Endodermal cell (in vitro differentiated cells): ENCODE results near the gene PPA2. TPM values are rescaled to one million over a fixed set of nuclear protein-coding genes. Genes with fewer than 3 reads are reported as not detected.

ENCODE experiments used
- DNase-seq: peaks from one replicate; pipeline ENCODE4 v3.0.0-alpha.2; 2017
- H3K27ac ChIP-seq: 2 replicates; pipeline ENCODE4 v1.5.1; 2013; ENCODE audit warnings: mild to moderate bottlenecking, low read depth, low read length, moderate library complexity
- H3K27me3 ChIP-seq: 2 replicates; pipeline ENCODE4 v1.6.1; 2013; ENCODE audit warnings: mild to moderate bottlenecking, low read length, moderate library complexity; ENCODE audit not compliant: insufficient read depth, control insufficient read depth, poor library complexity, severe bottlenecking
- H3K36me3 ChIP-seq: 2 replicates; pipeline ENCODE4 v1.7.0; 2013; ENCODE audit warnings: mild to moderate bottlenecking, low read length, moderate library complexity; ENCODE audit not compliant: control insufficient read depth, insufficient read depth
- H3K4me1 ChIP-seq: one replicate; pipeline ENCODE4 v1.7.0; 2013; ENCODE audit warnings: low read length; ENCODE audit not compliant: control insufficient read depth, insufficient read depth
- H3K4me3 ChIP-seq: 2 replicates; pipeline ENCODE4 v1.5.1; 2013; ENCODE audit warnings: mild to moderate bottlenecking, low read length, moderate library complexity
- H3K9ac ChIP-seq: 2 replicates; pipeline ENCODE4 v1.6.1; 2013; ENCODE audit warnings: mild to moderate bottlenecking, low read length, moderate library complexity; ENCODE audit not compliant: poor library complexity, severe bottlenecking; ENCODE audit errors: extremely low read depth
- H3K9me3 ChIP-seq: 2 replicates; pipeline ENCODE4 v1.6.1; 2013; ENCODE audit warnings: mild to moderate bottlenecking, low read length, moderate library complexity; ENCODE audit not compliant: control insufficient read depth
- H3K27ac Mint-ChIP-seq: 2 replicates; pipeline ENCODE4 v1.8.0; 2020; ENCODE audit warnings: mixed read lengths
- H3K27me3 Mint-ChIP-seq: 2 replicates; pipeline ENCODE4 v1.8.0; 2021; ENCODE audit warnings: mild to moderate bottlenecking, mixed read lengths; ENCODE audit not compliant: insufficient read depth
- H3K36me3 Mint-ChIP-seq: 2 replicates; pipeline ENCODE4 v1.8.0; 2020; ENCODE audit warnings: low read depth, mixed read lengths
- H3K4me1 Mint-ChIP-seq: 2 replicates; pipeline ENCODE4 v1.8.0; 2020; ENCODE audit warnings: mixed read lengths
- H3K4me3 Mint-ChIP-seq: 2 replicates; pipeline ENCODE4 v1.8.0; 2020; ENCODE audit warnings: mild to moderate bottlenecking, moderate library complexity, mixed read lengths
- H3K9me3 Mint-ChIP-seq: 2 replicates; pipeline ENCODE4 v1.8.0; 2020; ENCODE audit warnings: mild to moderate bottlenecking, mixed read lengths
- WGBS, 2 experiments: methylation state at CpG; one replicate each; pipeline versions ENCODE4 v1.1.5 to v1.1.7; 2013; ENCODE audit warnings: missing lambda C conversion rate in 2 of 2, mixed read lengths in 1 of 2; ENCODE audit not compliant: insufficient coverage in 1 of 2, insufficient read length in 1 of 2; 5-methylcytosine and 5-hydroxymethylcytosine counted together
- total RNA-seq, 2 donors: library from RNA; stranded (reverse); fragmentation: NEBNext Ultra II Directional in 1 of 2; extraction: Animal tissue kit (Norgen Biotek cat#: 25700) in 1 of 2; gene quantifications; 2 replicates in 1 of 2; 3 replicates in 1 of 2; pipeline ENCODE4 v1.2.1, GENCODE V29; 2021
- TF ChIP-seq, protein P1 (sequence below): fragments of 200-600 bp; sonication (generic); conservative IDR thresholded peaks from 2 replicates; pipeline ENCODE4 v1.5.0; 2021; ENCODE audit warnings: antibody characterized with exemption, mild to moderate bottlenecking

The PPA2 gene
- total RNA-seq, 2 donors from 2014 or later = 90.7 to 133 TPM

DNA sequence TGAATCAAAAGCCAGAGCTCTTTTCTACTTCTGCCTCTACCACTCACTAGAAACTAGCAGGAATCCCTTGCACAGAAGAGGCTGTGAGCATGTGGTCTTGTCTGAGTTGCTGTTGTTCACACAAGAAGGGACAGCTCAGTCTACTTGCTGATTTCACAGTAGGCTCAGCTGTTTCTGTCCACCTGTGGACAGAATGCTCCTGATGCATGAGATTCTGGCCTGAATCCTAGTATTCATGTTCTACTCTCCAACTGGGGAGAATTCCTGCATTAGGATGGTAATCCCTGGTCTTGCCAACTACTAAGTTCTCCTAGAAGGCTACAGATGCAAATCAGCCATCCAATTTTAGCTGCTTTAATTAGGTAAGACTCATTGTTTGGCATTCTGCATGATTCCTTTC lies 112.8 kb downstream of the PPA2 start:
- Mint-ChIP-seq H3K36me3 (peaks cover 31% of the 10 kb centered on the region), H3K27ac (no peak overlapping the region), H3K4me3 (no peak overlapping the region), H3K9me3 (peaks cover 25% of the 10 kb centered on the region), H3K27me3 (no peaks in the 10 kb centered on the region), H3K4me1 (no peaks in the 10 kb centered on the region)
- peaks cover 14% of the 10 kb centered on the region for H3K9me3 ChIP-seq
- peaks cover 4% of the 10 kb centered on the region for H3K36me3 ChIP-seq
- no peaks in the 10 kb centered on the region for H3K4me1 ChIP-seq
- TF ChIP-seq, protein P1, sequence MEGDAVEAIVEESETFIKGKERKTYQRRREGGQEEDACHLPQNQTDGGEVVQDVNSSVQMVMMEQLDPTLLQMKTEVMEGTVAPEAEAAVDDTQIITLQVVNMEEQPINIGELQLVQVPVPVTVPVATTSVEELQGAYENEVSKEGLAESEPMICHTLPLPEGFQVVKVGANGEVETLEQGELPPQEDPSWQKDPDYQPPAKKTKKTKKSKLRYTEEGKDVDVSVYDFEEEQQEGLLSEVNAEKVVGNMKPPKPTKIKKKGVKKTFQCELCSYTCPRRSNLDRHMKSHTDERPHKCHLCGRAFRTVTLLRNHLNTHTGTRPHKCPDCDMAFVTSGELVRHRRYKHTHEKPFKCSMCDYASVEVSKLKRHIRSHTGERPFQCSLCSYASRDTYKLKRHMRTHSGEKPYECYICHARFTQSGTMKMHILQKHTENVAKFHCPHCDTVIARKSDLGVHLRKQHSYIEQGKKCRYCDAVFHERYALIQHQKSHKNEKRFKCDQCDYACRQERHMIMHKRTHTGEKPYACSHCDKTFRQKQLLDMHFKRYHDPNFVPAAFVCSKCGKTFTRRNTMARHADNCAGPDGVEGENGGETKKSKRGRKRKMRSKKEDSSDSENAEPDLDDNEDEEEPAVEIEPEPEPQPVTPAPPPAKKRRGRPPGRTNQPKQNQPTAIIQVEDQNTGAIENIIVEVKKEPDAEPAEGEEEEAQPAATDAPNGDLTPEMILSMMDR = no peak
- no peaks in the 10 kb centered on the region for H3K27me3 ChIP-seq
- H3K27ac ChIP-seq = no peak overlapping the region
- no peak for DNase-seq
- H3K4me3 ChIP-seq = no peak overlapping the region
- H3K9ac ChIP-seq = no peak overlapping the region

DNA sequence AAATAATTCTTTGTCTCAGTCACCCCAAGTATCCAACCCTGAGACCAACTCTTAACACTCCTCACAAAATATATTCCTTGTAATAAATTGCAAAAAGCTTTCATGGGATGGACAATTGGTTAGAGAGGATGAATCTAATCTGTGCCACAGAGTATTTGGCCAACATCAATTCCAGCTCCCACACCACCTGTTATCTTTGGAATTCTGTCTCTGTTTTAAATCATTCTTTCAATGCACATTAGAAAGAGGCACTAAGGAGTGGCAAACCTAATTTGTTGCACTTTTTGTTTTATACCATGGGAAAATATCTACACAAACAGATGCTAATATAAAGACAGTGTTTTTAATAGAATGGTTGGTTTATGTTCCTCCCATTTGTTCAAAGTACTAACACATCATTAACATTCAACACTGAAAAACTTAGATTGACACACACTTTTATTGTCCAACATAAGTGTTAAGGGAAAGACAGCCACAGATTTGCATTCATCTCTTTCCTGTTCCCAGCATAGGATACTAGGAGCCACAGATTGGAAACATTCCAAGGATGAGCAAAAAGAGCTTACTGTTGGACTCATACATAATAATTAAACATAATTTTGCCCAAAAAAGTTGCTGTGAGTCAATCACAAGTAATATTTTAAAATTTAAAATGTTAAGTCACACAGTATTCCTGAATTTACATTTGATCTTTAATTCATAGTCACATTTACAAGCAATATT lies 116.4 kb downstream of the PPA2 start:
- Mint-ChIP-seq H3K27ac (no peak overlapping the region), H3K9me3 (peaks cover 9% of the 10 kb centered on the region), H3K27me3 (no peaks in the 10 kb centered on the region), H3K36me3 (peaks cover 16% of the 10 kb centered on the region), H3K4me3 (no peak overlapping the region), H3K4me1 (no peaks in the 10 kb centered on the region)
- Histone ChIP-seq H3K4me1 (no peaks in the 10 kb centered on the region), H3K36me3 (no peaks in the 10 kb centered on the region), H3K9ac (no peak overlapping the region), H3K27ac (no peak overlapping the region), H3K9me3 (peaks cover 5% of the 10 kb centered on the region), H3K27me3 (no peaks in the 10 kb centered on the region), H3K4me3 (no peak overlapping the region)
- DNase-seq = no peak
- TF ChIP-seq, protein P1 = no peak

DNA sequence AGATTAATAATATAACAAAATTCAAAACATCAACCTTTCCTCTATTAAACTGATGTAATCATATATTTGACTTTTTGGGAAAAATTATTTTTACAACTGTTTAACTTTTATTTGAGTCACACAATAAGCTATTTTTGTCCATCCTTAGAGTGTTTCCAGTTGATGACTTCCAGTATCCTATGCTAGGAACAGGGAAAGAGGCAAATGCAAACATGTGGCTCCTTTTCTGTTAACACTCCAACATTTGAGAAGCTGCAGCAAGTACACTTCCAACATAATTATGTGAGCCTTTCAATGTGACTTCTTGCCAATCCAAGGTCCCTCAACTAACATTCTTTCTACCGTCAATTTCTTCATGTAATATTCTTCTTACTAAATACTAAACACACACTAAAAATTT lies 117.7 kb downstream of the PPA2 start:
- H3K27me3 Mint-ChIP-seq = no peaks in the 10 kb centered on the region
- no peak overlapping the region for H3K27ac Mint-ChIP-seq
- Histone ChIP-seq H3K36me3 (no peaks in the 10 kb centered on the region), H3K9ac (no peak overlapping the region), H3K9me3 (peaks cover 5% of the 10 kb centered on the region), H3K27ac (no peak overlapping the region), H3K4me1 (no peaks in the 10 kb centered on the region), H3K27me3 (no peaks in the 10 kb centered on the region), H3K4me3 (no peak overlapping the region)
- 73% methylated on average over 1 of the region's 1 CpG; no CpG with 5 or more reads in 1 of the 2 experiments for WGBS, 2 experiments
- H3K4me1 Mint-ChIP-seq = no peaks in the 10 kb centered on the region
- peaks cover 9% of the 10 kb centered on the region for H3K9me3 Mint-ChIP-seq
- H3K4me3 Mint-ChIP-seq = no peak overlapping the region
- DNase-seq = no peak
- TF ChIP-seq, protein P1 = no peak
- peaks cover 16% of the 10 kb centered on the region for H3K36me3 Mint-ChIP-seq
